Smooth muscle cell of the pulmonary artery (primary cell): ENCODE measurements around the gene DDX10. TPM values are rescaled to one million over a fixed set of nuclear protein-coding genes. Genes with fewer than 3 reads are reported as not detected.

Experiments used
- total RNA-seq: library from RNA; depleted of rRNA; stranded (reverse); fragments of >200 nt; gene quantifications from 2 replicates; pipeline ENCODE4 v1.2.3, GENCODE V29; 2014

DDX10 gene
- 17.9 and 27.1 TPM in 2 replicates for total RNA-seq

DNA sequence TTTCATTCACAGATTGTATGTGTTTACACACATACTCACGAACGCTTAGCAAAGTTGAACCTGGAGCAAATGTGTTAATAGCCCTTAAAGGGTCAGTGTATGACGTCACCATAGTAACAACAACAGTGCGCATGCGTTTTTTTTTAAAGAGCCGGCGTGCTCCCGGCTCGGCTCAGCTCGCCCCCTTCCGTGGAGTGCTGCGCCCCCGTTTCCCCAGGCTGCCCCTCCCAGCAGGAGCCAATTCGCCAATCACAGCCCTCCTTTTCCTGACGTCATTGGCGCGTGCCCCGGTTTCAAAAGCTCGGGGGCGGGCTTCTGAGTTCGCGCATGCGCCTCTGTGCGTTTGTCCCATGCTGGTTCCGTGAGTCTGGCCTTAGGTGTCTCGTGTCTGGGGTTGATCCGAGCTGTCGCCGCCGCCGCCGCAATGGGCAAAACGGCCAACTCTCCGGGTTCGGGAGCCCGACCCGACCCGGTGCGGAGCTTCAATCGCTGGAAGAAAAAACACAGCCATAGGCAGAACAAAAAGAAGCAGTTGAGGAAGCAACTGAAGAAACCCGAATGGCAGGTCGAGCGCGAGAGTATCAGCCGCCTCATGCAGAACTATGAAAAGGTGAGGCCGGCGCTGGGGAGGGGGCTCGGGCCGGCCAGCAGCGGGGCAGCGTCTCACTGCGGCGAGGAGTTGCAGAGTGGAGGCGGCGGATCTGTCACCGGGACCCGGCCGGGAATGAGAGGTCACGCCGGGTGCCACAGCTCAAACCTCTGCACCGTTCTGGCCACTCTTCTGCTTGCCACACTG lies at the start of gene DDX10:
Gene DDX10, plus strand, starts transcription at position 340 of the 796 bp plus-strand sequence. Its CDS starts 85 bp downstream, at position 425.

Other genes starting within 250 kb of the DDX10 start
- gene C11orf65, start 197.5 kb upstream of the DDX10 start, total RNA-seq, result 0.65 and 0.73 TPM in 2 replicates
- gene POGLUT3, start 166.7 kb upstream of the DDX10 start, total RNA-seq, result 24.2 and 37.5 TPM in 2 replicates
- 0.26 and 0.72 TPM in 2 replicates for gene EXPH5, start 71.3 kb upstream of the DDX10 start, total RNA-seq